IMR-90 (cell line): Measurements from ENCODE around the gene ERCC5. TPM values are rescaled to one million over a fixed set of nuclear protein-coding genes. Genes with fewer than 3 reads are reported as not detected.

Experiments used
- ATAC-seq: fragments of 200-7000 bp; cut with Tn5 transposase; 2 replicates; pipeline ENCODE4 v1.9.1; 2020; ENCODE audit warnings: low read depth, mild to moderate bottlenecking, moderate library complexity
- BruUV-seq: library from RNA; stranded (reverse); fragments of 400-500 nt; replicated peaks from 2 replicates; lab custom pipeline; 2021; lab: Mats Ljungman, UMichigan
- CTCF ChIA-PET: fragments of 300-600 bp; formaldehyde crosslinking; extraction: SDS; loops from one replicate; lab custom pipeline; 2021; ENCODE audit warnings: antibody characterized with exemption; lab: Yijun Ruan, JAX
- POLR2A ChIA-PET: fragments of 300-600 bp; sonication (Branson Sonifier 250); formaldehyde crosslinking; loops from one replicate; lab custom pipeline; 2022; ENCODE audit warnings: antibody characterized with exemption; ENCODE audit not compliant: unreplicated experiment; lab: Charles Lee
- DNase-seq: peaks from one replicate; pipeline ENCODE4 v3.0.0; 2013
- H2AFZ ChIP-seq: replicated peaks from 2 replicates; pipeline ENCODE3; 2013; ENCODE audit warnings: low read length, mild to moderate bottlenecking; ENCODE audit not compliant: poor library complexity
- H2AK5ac ChIP-seq: 2 replicates; pipeline ENCODE4 v1.6.1; 2013; ENCODE audit warnings: low read depth, low read length, inconsistent platforms
- H2AK9ac ChIP-seq: replicated peaks from 2 replicates; pipeline ENCODE3; 2013; ENCODE audit warnings: mild to moderate bottlenecking, low read depth, low read length, moderate library complexity; ENCODE audit not compliant: poor library complexity
- H2BK120ac ChIP-seq: 2 replicates; pipeline ENCODE4 v1.6.1; 2013; ENCODE audit warnings: low read depth, low read length, inconsistent platforms
- H2BK15ac ChIP-seq: 3 replicates; pipeline ENCODE4 v1.6.1; 2013; ENCODE audit warnings: low read depth, low read length, inconsistent platforms
- H2BK20ac ChIP-seq: 2 replicates; pipeline ENCODE4 v1.6.1; 2013; ENCODE audit warnings: low read depth, mild to moderate bottlenecking, inconsistent platforms, low read length, moderate library complexity
- H2BK5ac ChIP-seq: 2 replicates; pipeline ENCODE4 v1.6.1; 2013; ENCODE audit warnings: mild to moderate bottlenecking, low read depth, low read length, inconsistent platforms; ENCODE audit not compliant: poor library complexity, severe bottlenecking
- H3K14ac ChIP-seq: replicated peaks from 2 replicates; pipeline ENCODE4 v1.6.1; 2013; ENCODE audit warnings: low read depth, low read length, inconsistent platforms
- H3K18ac ChIP-seq: 2 replicates; pipeline ENCODE4 v1.6.1; 2013; ENCODE audit warnings: low read depth, low read length, control low read depth
- H3K23ac ChIP-seq: 2 replicates; pipeline ENCODE4 v1.6.1; 2013; ENCODE audit warnings: low read depth, low read length, inconsistent platforms
- H3K27ac ChIP-seq: 2 replicates; pipeline ENCODE4 v1.5.1; 2013; ENCODE audit warnings: mild to moderate bottlenecking, control low read depth, low read length; ENCODE audit not compliant: insufficient read depth
- H3K27me3 ChIP-seq: 2 replicates; pipeline ENCODE4 v1.6.1; 2013; ENCODE audit warnings: low read length; ENCODE audit not compliant: control insufficient read depth, insufficient read depth
- H3K36me3 ChIP-seq: 2 replicates; pipeline ENCODE4 v1.6.1; 2013; ENCODE audit warnings: low read length, mixed read lengths; ENCODE audit not compliant: control insufficient read depth, insufficient read depth
- H3K4ac ChIP-seq: 2 replicates; pipeline ENCODE4 v1.6.1; 2013; ENCODE audit warnings: low read depth, low read length, inconsistent platforms
- H3K4me1 ChIP-seq: 2 replicates; pipeline ENCODE4 v1.6.1; 2013; ENCODE audit warnings: low read length, mixed read lengths; ENCODE audit not compliant: control insufficient read depth, insufficient read depth
- H3K4me2 ChIP-seq: 2 replicates; pipeline ENCODE4 v1.6.1; 2013; ENCODE audit warnings: low read depth, mild to moderate bottlenecking, control low read depth, low read length, moderate library complexity
- H3K4me3 ChIP-seq: 2 replicates; pipeline ENCODE4 v1.5.1; 2013; ENCODE audit warnings: low read depth, mild to moderate bottlenecking, control low read depth, low read length, moderate library complexity; ENCODE audit not compliant: insufficient read depth
- H3K56ac ChIP-seq: 2 replicates; pipeline ENCODE4 v1.6.1; 2013; ENCODE audit warnings: low read length, inconsistent platforms; ENCODE audit not compliant: insufficient read depth; ENCODE audit errors: extremely low read depth
- H3K79me1 ChIP-seq, 2 experiments: 2 replicates each; pipeline ENCODE4 v1.6.1; 2013; ENCODE audit warnings: low read length in 2 of 2, inconsistent platforms in 1 of 2, low read depth in 1 of 2
- H3K9ac ChIP-seq: 2 replicates; pipeline ENCODE4 v1.6.1; 2013; ENCODE audit warnings: low read depth, low read length, control low read depth
- H3K9me1 ChIP-seq: 2 replicates; pipeline ENCODE4 v1.6.1; 2013; ENCODE audit warnings: low read length, inconsistent platforms; ENCODE audit not compliant: insufficient read depth
- H3K9me3 ChIP-seq: 2 replicates; pipeline ENCODE4 v1.6.1; 2013; ENCODE audit warnings: low read length; ENCODE audit not compliant: control insufficient read depth, insufficient read depth
- H4K20me1 ChIP-seq: 2 replicates; pipeline ENCODE4 v1.6.1; 2013; ENCODE audit warnings: low read length, inconsistent platforms; ENCODE audit not compliant: insufficient read depth
- H4K5ac ChIP-seq: 2 replicates; pipeline ENCODE4 v1.6.1; 2013; ENCODE audit warnings: mild to moderate bottlenecking, low read depth, low read length, control low read depth
- H4K8ac ChIP-seq, 2 experiments: 2 replicates each; pipeline ENCODE4 v1.6.1; 2013; ENCODE audit warnings: low read depth in 2 of 2, low read length in 2 of 2, control low read depth in 1 of 2, inconsistent platforms in 1 of 2
- H4K91ac ChIP-seq: 2 replicates; pipeline ENCODE4 v1.6.1; 2013; ENCODE audit warnings: low read depth, low read length, inconsistent platforms; ENCODE audit not compliant: insufficient read depth
- CHD1 ChIP-seq: IDR thresholded peaks from 2 replicates; pipeline ENCODE4 v1.6.1; 2012; ENCODE audit warnings: low read depth, low read length, improper control_type of control experiment
- NFE2L2 ChIP-seq: fragments of 150-350 bp; IDR thresholded peaks from 2 replicates; pipeline ENCODE4 v1.6.1; 2016; ENCODE audit warnings: low read depth, mild to moderate bottlenecking, low read length
- RAD21 ChIP-seq: IDR thresholded peaks from 2 replicates; pipeline ENCODE4 v1.6.1; 2012; ENCODE audit warnings: low read length, improper control_type of control experiment
- RCOR1 ChIP-seq: IDR thresholded peaks from 2 replicates; pipeline ENCODE4 v1.6.1; 2012; ENCODE audit warnings: mild to moderate bottlenecking, low read length, improper control_type of control experiment; ENCODE audit not compliant: insufficient replicate concordance
- SMC3 ChIP-seq: fragments of 150-350 bp; IDR thresholded peaks from 2 replicates; pipeline ENCODE4 v1.6.1; 2016; ENCODE audit warnings: low read depth, mild to moderate bottlenecking, antibody characterized with exemption, low read length, moderate library complexity
- WGBS, 2 experiments: methylation state at CpG; one replicate each; pipeline versions ENCODE4 v1.1.5 to v1.1.7; 2013; ENCODE audit warnings: missing lambda C conversion rate in 2 of 2; ENCODE audit not compliant: insufficient read length in 1 of 2; ENCODE audit errors: extremely low coverage in 2 of 2; 5-methylcytosine and 5-hydroxymethylcytosine counted together
- dilution Hi-C: fragments of 300-500 bp; cut with HindIII; formaldehyde crosslinking; loops from one replicate; pipeline ENCODE4 v1.14.3; 2018; ENCODE audit warnings: low sequenced_read_pairs; ENCODE audit not compliant: unreplicated experiment
- in situ Hi-C: fragments of 300-500 bp; cut with MboI; formaldehyde crosslinking; loops from 3 replicates; pipeline ENCODE4 v1.14.3; 2019; ENCODE audit warnings: low sequenced_read_pairs, inconsistent platforms, mixed read lengths
- intact Hi-C: fragments of 100-400 bp; cut with micrococcal nuclease; formaldehyde crosslinking; loops from 2 replicates; pipeline ENCODE4 v1.10.0; 2022
- polyA plus RNA-seq, 3 experiments: library from polyadenylated mRNA; depleted of rRNA; stranded (reverse); fragments of >200 nt; gene quantifications; 2 replicates each; pipeline ENCODE4 v1.2.3, GENCODE V29; 2012; ENCODE audit warnings: low replicate concordance in 1 of 3
- total RNA-seq: library from RNA; depleted of rRNA; stranded (reverse); fragments of >200 nt; gene quantifications from 2 replicates; pipeline ENCODE4 v1.2.3, GENCODE V29; 2012
- TF ChIP-seq, protein P1 (sequence below): conservative IDR thresholded peaks from 2 replicates; pipeline ENCODE4 v1.5.1; 2012; ENCODE audit warnings: mild to moderate bottlenecking, low read depth, low read length, improper control_type of control experiment
- TF ChIP-seq, protein P2 (sequence below): fragments of 150-350 bp; IDR thresholded peaks from 2 replicates; pipeline ENCODE4 v1.6.1; 2017; ENCODE audit warnings: mild to moderate bottlenecking, antibody characterized with exemption, low read length, low read depth

ERCC5 gene
- total and polyA plus RNA-seq, 2 of the 4 experiments (the other 2 are of a cell fraction): 29.7 to 34.4 TPM

DNA sequence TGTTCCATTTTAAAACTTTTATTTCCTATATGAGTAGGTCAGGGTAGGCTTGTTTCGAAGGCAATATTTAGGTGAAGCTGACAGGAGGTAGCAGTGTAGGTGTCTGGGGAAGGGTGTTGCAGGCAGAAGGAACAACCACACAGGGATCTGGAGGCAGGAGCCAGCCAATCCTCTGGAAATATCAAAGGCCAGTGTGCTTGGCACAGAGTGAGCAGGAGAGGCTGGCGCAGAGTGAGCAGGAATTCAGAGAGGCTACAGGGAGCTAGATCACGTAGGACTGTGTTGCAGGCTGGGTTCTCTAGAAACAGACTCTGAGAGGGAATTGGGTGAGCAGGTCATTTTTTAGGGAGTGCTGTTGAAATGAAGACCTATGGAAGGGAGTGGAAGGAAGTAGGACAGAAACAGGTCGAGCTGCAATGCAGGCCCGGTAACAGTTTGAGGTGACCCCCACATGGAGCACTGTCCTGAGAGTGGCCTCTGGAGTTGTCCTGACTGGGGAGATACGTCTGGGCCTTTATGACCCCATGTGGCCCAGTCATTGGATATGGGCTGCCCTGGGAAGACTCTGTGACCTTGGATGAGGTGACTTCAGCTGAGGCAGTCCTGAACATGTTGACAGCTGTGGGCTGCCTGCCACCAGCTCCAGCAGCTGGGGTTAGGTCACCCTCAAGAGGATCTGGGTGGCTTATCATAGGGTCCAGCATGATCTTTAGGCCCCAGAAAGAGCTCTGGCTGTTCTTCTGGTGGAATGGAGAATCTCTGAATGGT is 51.7 kb downstream of the ERCC5 start:
- no peak for ATAC-seq
- Histone ChIP-seq H2AK9ac (no peak overlapping the region), H2BK20ac (no peak overlapping the region), H4K20me1 (no peaks in the 10 kb centered on the region), H3K4ac (no peak overlapping the region), H2BK15ac (no peak overlapping the region), H3K4me2 (no peak overlapping the region), H2BK120ac (no peak overlapping the region), H2AK5ac (no peak overlapping the region), H3K9me1 (no peaks in the 10 kb centered on the region), H3K36me3 (no peaks in the 10 kb centered on the region), H3K27me3 (no peaks in the 10 kb centered on the region), H3K14ac (no peak overlapping the region), H3K18ac (no peak overlapping the region), H4K5ac (no peak overlapping the region), H3K4me1 (no peaks in the 10 kb centered on the region), H3K56ac (no peak overlapping the region), H3K23ac (no peak overlapping the region), H3K4me3 (no peak overlapping the region), H3K9me3 (no peaks in the 10 kb centered on the region), H3K79me1 (no peaks in the 10 kb centered on the region), H4K8ac (no peak overlapping the region), H2BK5ac (no peak overlapping the region), H4K91ac (no peak overlapping the region), H3K9ac (no peak overlapping the region), H2AFZ (no peak overlapping the region), H3K27ac (no peak overlapping the region)
- 50% methylated on average over 1 of the region's 6 CpGs; no CpG with 5 or more reads in 1 of the 2 experiments for WGBS, 2 experiments
- BruUV-seq: no TSS peak
- in situ Hi-C loops (no loop called here), dilution Hi-C loops (no loop called here), intact Hi-C loops (no loop called here)
- DNase-seq: no peak
- CTCF ChIA-PET: interaction anchor here (0.7 kb wide), 1 partner anchor 8 kb away, joined by 3 read pairs; no protein-coding TSS in a partner anchor
- TF ChIP-seq NFE2L2: no peak
- TF ChIP-seq SMC3: no peak
- TF ChIP-seq, protein P1, sequence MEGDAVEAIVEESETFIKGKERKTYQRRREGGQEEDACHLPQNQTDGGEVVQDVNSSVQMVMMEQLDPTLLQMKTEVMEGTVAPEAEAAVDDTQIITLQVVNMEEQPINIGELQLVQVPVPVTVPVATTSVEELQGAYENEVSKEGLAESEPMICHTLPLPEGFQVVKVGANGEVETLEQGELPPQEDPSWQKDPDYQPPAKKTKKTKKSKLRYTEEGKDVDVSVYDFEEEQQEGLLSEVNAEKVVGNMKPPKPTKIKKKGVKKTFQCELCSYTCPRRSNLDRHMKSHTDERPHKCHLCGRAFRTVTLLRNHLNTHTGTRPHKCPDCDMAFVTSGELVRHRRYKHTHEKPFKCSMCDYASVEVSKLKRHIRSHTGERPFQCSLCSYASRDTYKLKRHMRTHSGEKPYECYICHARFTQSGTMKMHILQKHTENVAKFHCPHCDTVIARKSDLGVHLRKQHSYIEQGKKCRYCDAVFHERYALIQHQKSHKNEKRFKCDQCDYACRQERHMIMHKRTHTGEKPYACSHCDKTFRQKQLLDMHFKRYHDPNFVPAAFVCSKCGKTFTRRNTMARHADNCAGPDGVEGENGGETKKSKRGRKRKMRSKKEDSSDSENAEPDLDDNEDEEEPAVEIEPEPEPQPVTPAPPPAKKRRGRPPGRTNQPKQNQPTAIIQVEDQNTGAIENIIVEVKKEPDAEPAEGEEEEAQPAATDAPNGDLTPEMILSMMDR: no peak
- TF ChIP-seq RCOR1: no peak
- TF ChIP-seq RAD21: no peak
- TF ChIP-seq, protein P2, sequence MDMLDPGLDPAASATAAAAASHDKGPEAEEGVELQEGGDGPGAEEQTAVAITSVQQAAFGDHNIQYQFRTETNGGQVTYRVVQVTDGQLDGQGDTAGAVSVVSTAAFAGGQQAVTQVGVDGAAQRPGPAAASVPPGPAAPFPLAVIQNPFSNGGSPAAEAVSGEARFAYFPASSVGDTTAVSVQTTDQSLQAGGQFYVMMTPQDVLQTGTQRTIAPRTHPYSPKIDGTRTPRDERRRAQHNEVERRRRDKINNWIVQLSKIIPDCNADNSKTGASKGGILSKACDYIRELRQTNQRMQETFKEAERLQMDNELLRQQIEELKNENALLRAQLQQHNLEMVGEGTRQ: no peak
- TF ChIP-seq CHD1: no peak
- POLR2A ChIA-PET: no interaction called here
